SK-N-SH treated with all-trans-retinoic acid at 6 μM for 48 hours (cell line): ENCODE results near the gene CIC.

Source experiments
- ATAC-seq: fragments of 200-7000 bp; cut with Tn5 transposase; 3 replicates; pipeline ENCODE4 v1.9.1; 2020; ENCODE audit warnings: mild to moderate bottlenecking, moderate library complexity
- ARNTL ChIP-seq: fragments of 450-650 bp; formaldehyde crosslinking; IDR thresholded peaks from 2 replicates; pipeline ENCODE4 v1.5.0; 2020; ENCODE audit warnings: low read depth, mild to moderate bottlenecking, moderate library complexity, borderline replicate concordance
- BACH2 ChIP-seq: fragments of 250-450 bp; sonication (Bioruptor Pico); IDR thresholded peaks from 2 replicates; pipeline ENCODE4 v1.9.0; 2021; ENCODE audit warnings: mild to moderate bottlenecking, borderline replicate concordance
- CSDC2 ChIP-seq: fragments of 250-450 bp; sonication (Bioruptor Pico); IDR thresholded peaks from 2 replicates; pipeline ENCODE4 v1.5.0; 2020; ENCODE audit warnings: mild to moderate bottlenecking, moderate library complexity
- CSRNP3 ChIP-seq: fragments of 250-450 bp; sonication (Bioruptor Pico); IDR thresholded peaks from 2 replicates; pipeline ENCODE4 v1.5.1; 2021; ENCODE audit warnings: mild to moderate bottlenecking, moderate library complexity
- ESRRG ChIP-seq: fragments of 250-450 bp; sonication (Bioruptor Pico); IDR thresholded peaks from 2 replicates; pipeline ENCODE4 v1.6.1; 2021; ENCODE audit warnings: mild to moderate bottlenecking
- GLIS3 ChIP-seq: fragments of 250-450 bp; sonication (Bioruptor Pico); IDR thresholded peaks from 2 replicates; pipeline ENCODE4 v1.5.0; 2020; ENCODE audit warnings: mild to moderate bottlenecking, moderate library complexity
- ISL1 ChIP-seq: fragments of 250-450 bp; sonication (Bioruptor Pico); IDR thresholded peaks from 2 replicates; pipeline ENCODE4 v2.1.2; 2022; ENCODE audit warnings: mild to moderate bottlenecking, moderate library complexity
- PATZ1 ChIP-seq: fragments of 250-450 bp; sonication (Bioruptor Pico); IDR thresholded peaks from 2 replicates; pipeline ENCODE4 v1.8.0; 2020; ENCODE audit warnings: mild to moderate bottlenecking, moderate library complexity, borderline replicate concordance
- PPARA ChIP-seq: fragments of 250-450 bp; sonication (Bioruptor Pico); IDR thresholded peaks from 2 replicates; pipeline ENCODE4 v1.5.0; 2020; ENCODE audit warnings: mild to moderate bottlenecking, borderline replicate concordance
- RARB ChIP-seq: fragments of 250-450 bp; sonication (Bioruptor Pico); IDR thresholded peaks from 2 replicates; pipeline ENCODE4 v1.8.0; 2021; ENCODE audit warnings: mild to moderate bottlenecking, moderate library complexity
- SNAI2 ChIP-seq: fragments of 250-450 bp; sonication (Bioruptor Pico); IDR thresholded peaks from 2 replicates; pipeline ENCODE4 v1.5.0; 2020; ENCODE audit warnings: mild to moderate bottlenecking, moderate library complexity
- TCF4 ChIP-seq: fragments of 250-450 bp; sonication (Bioruptor Pico); IDR thresholded peaks from 2 replicates; pipeline ENCODE4 v1.8.0; 2021; ENCODE audit warnings: mild to moderate bottlenecking, moderate library complexity, borderline replicate concordance
- TOX ChIP-seq: fragments of 250-450 bp; sonication (Bioruptor Pico); IDR thresholded peaks from 2 replicates; pipeline ENCODE4 v1.8.0; 2021; ENCODE audit warnings: mild to moderate bottlenecking, moderate library complexity, borderline replicate concordance
- TSHZ2 ChIP-seq: fragments of 250-450 bp; sonication (Bioruptor Pico); IDR thresholded peaks from 2 replicates; pipeline ENCODE4 v1.5.0; 2020; ENCODE audit warnings: mild to moderate bottlenecking, moderate library complexity
- ZC3H10 ChIP-seq: fragments of 250-450 bp; sonication (Bioruptor Pico); IDR thresholded peaks from 2 replicates; pipeline ENCODE4 v1.5.1; 2021; ENCODE audit warnings: mild to moderate bottlenecking, moderate library complexity
- ZFP3 ChIP-seq: fragments of 250-450 bp; sonication (Bioruptor Pico); IDR thresholded peaks from 2 replicates; pipeline ENCODE4 v1.5.0; 2020; ENCODE audit warnings: mild to moderate bottlenecking, moderate library complexity
- ZFP30 ChIP-seq: fragments of 450-650 bp; formaldehyde crosslinking; IDR thresholded peaks from 2 replicates; pipeline ENCODE4 v1.5.0; 2022; ENCODE audit warnings: mild to moderate bottlenecking, moderate library complexity
- ZNF565 ChIP-seq: fragments of 450-650 bp; formaldehyde crosslinking; conservative IDR thresholded peaks from 2 replicates; pipeline ENCODE4 v1.5.0; 2020; ENCODE audit warnings: low read depth, mild to moderate bottlenecking, moderate library complexity
- ZNF70 ChIP-seq: fragments of 450-650 bp; formaldehyde crosslinking; IDR thresholded peaks from 2 replicates; pipeline ENCODE4 v1.5.0; 2020; ENCODE audit warnings: mild to moderate bottlenecking, moderate library complexity
- ZNF8 ChIP-seq: fragments of 450-650 bp; formaldehyde crosslinking; IDR thresholded peaks from 2 replicates; pipeline ENCODE4 v1.5.0; 2020; ENCODE audit warnings: mild to moderate bottlenecking, moderate library complexity
- TF ChIP-seq, protein P1 (sequence below): fragments of 250-450 bp; sonication (Bioruptor Pico); IDR thresholded peaks from 2 replicates; pipeline ENCODE4 v1.8.0; 2021; ENCODE audit warnings: low read depth, mild to moderate bottlenecking, moderate library complexity, borderline replicate concordance
- TF ChIP-seq, protein P2 (sequence below): fragments of 250-450 bp; sonication (Bioruptor Pico); IDR thresholded peaks from 2 replicates; pipeline ENCODE4 v1.5.1; 2020; ENCODE audit warnings: low read depth, mild to moderate bottlenecking, moderate library complexity

The CIC gene

GRCh38 chr19:42333975-42334696 is 65.1 kb downstream of the CIC start:
- ATAC-seq, result no peak

DNA sequence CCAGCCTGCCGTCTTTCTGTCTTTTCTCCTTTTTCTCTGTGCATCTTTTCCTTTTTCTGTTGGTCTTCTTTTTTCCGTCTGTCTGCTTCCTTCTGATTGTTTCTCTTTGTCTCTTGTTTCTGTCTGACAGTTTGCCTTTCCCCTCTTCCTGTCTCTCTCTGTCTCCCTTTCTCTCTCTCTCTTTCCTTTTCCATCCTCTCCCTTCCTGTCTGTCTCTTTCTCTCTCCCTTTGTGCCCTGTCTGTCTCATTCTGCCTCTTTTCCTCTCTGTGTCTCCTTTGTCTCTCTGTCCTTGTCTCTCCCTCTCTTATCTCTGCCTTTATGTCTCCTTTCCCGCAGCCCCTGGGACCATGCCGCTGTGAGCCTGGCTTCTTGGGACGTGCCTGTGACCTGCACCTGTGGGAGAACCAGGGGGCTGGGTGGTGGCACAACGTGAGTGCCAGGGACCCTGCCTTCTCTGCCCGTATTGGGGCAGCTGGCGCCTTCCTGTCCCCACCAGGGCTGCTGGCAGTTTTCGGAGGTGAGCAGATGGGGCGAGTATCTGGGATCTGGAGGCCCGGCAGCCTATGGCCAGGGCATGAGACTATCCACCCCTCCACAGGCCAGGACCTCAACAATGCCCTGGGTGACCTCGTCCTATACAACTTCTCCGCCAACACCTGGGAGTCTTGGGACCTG is 65.8 kb downstream of the CIC start:
- ATAC-seq, result no peak
- TF ChIP-seq TOX (CRISPR knock-in tag) (no peak), SNAI2 (CRISPR knock-in tag) (no peak), PPARA (CRISPR knock-in tag) (no peak), CSRNP3 (CRISPR knock-in tag) (no peak), ISL1 (CRISPR knock-in tag) (no peak), ESRRG (CRISPR knock-in tag) (no peak), ZNF565 (CRISPR knock-in tag) (no peak), CSDC2 (CRISPR knock-in tag) (no peak), ARNTL (CRISPR knock-in tag) (no peak), BACH2 (no peak), PATZ1 (CRISPR knock-in tag) (no peak), ZNF8 (CRISPR knock-in tag) (no peak), ZNF70 (CRISPR knock-in tag) (no peak), ZFP30 (CRISPR knock-in tag) (no peak)
- TF ChIP-seq, protein P1, sequence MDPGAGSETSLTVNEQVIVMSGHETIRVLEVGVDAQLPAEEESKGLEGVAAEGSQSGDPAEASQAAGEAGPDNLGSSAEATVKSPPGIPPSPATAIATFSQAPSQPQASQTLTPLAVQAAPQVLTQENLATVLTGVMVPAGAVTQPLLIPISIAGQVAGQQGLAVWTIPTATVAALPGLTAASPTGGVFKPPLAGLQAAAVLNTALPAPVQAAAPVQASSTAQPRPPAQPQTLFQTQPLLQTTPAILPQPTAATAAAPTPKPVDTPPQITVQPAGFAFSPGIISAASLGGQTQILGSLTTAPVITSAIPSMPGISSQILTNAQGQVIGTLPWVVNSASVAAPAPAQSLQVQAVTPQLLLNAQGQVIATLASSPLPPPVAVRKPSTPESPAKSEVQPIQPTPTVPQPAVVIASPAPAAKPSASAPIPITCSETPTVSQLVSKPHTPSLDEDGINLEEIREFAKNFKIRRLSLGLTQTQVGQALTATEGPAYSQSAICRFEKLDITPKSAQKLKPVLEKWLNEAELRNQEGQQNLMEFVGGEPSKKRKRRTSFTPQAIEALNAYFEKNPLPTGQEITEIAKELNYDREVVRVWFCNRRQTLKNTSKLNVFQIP (CRISPR knock-in tag), result no peak
- TF ChIP-seq, protein P2, sequence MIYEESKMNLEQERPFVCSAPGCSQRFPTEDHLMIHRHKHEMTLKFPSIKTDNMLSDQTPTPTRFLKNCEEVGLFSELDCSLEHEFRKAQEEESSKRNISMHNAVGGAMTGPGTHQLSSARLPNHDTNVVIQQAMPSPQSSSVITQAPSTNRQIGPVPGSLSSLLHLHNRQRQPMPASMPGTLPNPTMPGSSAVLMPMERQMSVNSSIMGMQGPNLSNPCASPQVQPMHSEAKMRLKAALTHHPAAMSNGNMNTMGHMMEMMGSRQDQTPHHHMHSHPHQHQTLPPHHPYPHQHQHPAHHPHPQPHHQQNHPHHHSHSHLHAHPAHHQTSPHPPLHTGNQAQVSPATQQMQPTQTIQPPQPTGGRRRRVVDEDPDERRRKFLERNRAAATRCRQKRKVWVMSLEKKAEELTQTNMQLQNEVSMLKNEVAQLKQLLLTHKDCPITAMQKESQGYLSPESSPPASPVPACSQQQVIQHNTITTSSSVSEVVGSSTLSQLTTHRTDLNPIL, result no peak

More at GRCh38 chr19:42333975-42334696, 65.1 kb downstream of the CIC start:
- no peak for TF ChIP-seq GLIS3 (CRISPR knock-in tag)
- no peak for TF ChIP-seq TOX (CRISPR knock-in tag)
- no peak for TF ChIP-seq BACH2
- TF ChIP-seq, protein P2, result no peak
- no peak for TF ChIP-seq CSRNP3 (CRISPR knock-in tag)
- TF ChIP-seq CSDC2 (CRISPR knock-in tag), result no peak
- TF ChIP-seq ZC3H10 (CRISPR knock-in tag), result no peak
- no peak for TF ChIP-seq ZFP3 (CRISPR knock-in tag)
- no peak for TF ChIP-seq RARB (CRISPR knock-in tag)
- TF ChIP-seq ESRRG (CRISPR knock-in tag), result no peak
- TF ChIP-seq SNAI2 (CRISPR knock-in tag), result no peak
- TF ChIP-seq TSHZ2 (CRISPR knock-in tag), result no peak
- no peak for TF ChIP-seq ZNF70 (CRISPR knock-in tag)
- TF ChIP-seq TCF4, result no peak
